ENCODE results near the gene CCDC85A. TPM values are rescaled to one million over a fixed set of nuclear protein-coding genes. Genes with fewer than 3 reads are reported as not detected.

Gene CCDC85A
- total and polyA plus RNA-seq, 11 donors: 1.6 to 14.2 (median 4.0) TPM

- no peak for DNase-seq
- Histone ChIP-seq H3K4me3 (no peak overlapping the region), H3K36me3 (no peaks in the 10 kb centered on the region), H3K27me3 (peaks cover 0 to 18% (median 0%) of the 10 kb centered on the region in 9 donors), H3K9me3 (no peaks in the 10 kb centered on the region), H3K4me1 (peaks cover 0 to under 1% (median 0%) of the 10 kb centered on the region in 12 donors), H3K27ac (no peak overlapping the region)
- intact Hi-C loops (cut with DNase I): no loop called here
- ATAC-seq: no peak
- whole genome bisulfite sequencing, 4 donors: 70 to 75% (median 70%) methylated on average over 4 of the region's 4 CpGs
- TF ChIP-seq, protein P1, sequence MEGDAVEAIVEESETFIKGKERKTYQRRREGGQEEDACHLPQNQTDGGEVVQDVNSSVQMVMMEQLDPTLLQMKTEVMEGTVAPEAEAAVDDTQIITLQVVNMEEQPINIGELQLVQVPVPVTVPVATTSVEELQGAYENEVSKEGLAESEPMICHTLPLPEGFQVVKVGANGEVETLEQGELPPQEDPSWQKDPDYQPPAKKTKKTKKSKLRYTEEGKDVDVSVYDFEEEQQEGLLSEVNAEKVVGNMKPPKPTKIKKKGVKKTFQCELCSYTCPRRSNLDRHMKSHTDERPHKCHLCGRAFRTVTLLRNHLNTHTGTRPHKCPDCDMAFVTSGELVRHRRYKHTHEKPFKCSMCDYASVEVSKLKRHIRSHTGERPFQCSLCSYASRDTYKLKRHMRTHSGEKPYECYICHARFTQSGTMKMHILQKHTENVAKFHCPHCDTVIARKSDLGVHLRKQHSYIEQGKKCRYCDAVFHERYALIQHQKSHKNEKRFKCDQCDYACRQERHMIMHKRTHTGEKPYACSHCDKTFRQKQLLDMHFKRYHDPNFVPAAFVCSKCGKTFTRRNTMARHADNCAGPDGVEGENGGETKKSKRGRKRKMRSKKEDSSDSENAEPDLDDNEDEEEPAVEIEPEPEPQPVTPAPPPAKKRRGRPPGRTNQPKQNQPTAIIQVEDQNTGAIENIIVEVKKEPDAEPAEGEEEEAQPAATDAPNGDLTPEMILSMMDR (IDR thresholded peaks at IDR 0.05): no peak
- no peak for TF ChIP-seq POLR2A (IDR thresholded peaks at IDR 0.05)
These were observed 6.2 kb upstream of the CCDC85A start for GRCh38 chr2:56177420-56178220.

- H3K27me3 ChIP-seq: peaks cover 0 to 22% (median 3%) of the 10 kb centered on the region in 9 donors
- intact Hi-C loops (cut with DNase I): loop anchor here (5.0 to 10.0 kb wide), 9 partner anchors 135 to 1337 kb away; no protein-coding TSS in a partner anchor
- no peak overlapping the region for H3K27ac ChIP-seq
- H3K4me3 ChIP-seq: no peak overlapping the region
- no peak for TF ChIP-seq POLR2A (IDR thresholded peaks at IDR 0.05)
- TF ChIP-seq, protein P1 (IDR thresholded peaks at IDR 0.05): no peak
- no peaks in the 10 kb centered on the region for H3K9me3 ChIP-seq
- ATAC-seq (no peak), DNase-seq (no peak)
- 83 to 91% (median 88%) methylated on average over 5 of the region's 5 CpGs for WGBS, 4 donors
- H3K4me1 ChIP-seq: peaks cover 0 to 17% (median under 1%) of the 10 kb centered on the region in 12 donors
- no peaks in the 10 kb centered on the region for H3K36me3 ChIP-seq
These were observed 3.9 kb upstream of the CCDC85A start for GRCh38 chr2:56179931-56180330.

DNA sequence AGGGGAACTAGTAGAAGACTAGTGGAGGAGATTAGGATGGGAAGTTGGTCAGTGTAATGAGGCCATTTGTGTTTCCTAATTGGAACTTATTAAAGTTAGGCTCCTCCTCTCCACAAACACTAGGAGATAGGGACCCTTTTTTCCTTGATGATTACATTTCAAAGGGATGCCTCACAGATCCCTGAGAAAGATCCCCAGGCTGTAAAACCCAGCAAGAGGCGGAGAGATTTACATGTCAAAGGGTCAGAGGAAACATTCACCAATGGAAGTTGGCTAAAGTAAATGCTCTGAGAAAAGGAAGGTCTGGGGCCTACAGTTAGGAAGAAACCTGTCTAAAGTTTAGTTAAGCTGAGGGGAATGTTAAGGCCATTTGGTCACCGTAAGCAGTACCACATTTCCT is 1.4 kb upstream of the CCDC85A start:
- no peak for TF ChIP-seq POLR2A (IDR thresholded peaks at IDR 0.05)
- TF ChIP-seq, protein P1 (IDR thresholded peaks at IDR 0.05): no peak
- Histone ChIP-seq H3K4me1 (peaks cover 0 to 42% (median 6%) of the 10 kb centered on the region in 12 donors), H3K4me3 (no peak overlapping the region), H3K27me3 (peaks cover 0 to 33% (median 3%) of the 10 kb centered on the region in 9 donors), H3K36me3 (no peaks in the 10 kb centered on the region), H3K9me3 (no peaks in the 10 kb centered on the region), H3K27ac (no peak overlapping the region)
- WGBS, 4 donors: 95 to 98% (median 96%) methylated on average over 2 of the region's 2 CpGs
- no peak for ATAC-seq
- intact Hi-C loops (cut with DNase I): loop anchor here (1.0 to 10.0 kb wide), 12 partner anchors 132 to 1335 kb away; no protein-coding TSS in a partner anchor
- DNase-seq: no peak

- DNase-seq: peak; percentile 8 to 60 (median 33)
- peak overlapping the region; percentile 69 to 94 (median 85) for H3K27ac ChIP-seq
- TF ChIP-seq, protein P1 (IDR thresholded peaks at IDR 0.05): no peak
- H3K36me3 ChIP-seq: no peaks in the 10 kb centered on the region
- H3K4me3 ChIP-seq: peak overlapping the region; percentile 61 to 86 (median 74)
- 0 to 1% (median 0%) methylated on average over 16 to 64 of the region's 64 CpGs for WGBS, 4 donors
- no peaks in the 10 kb centered on the region for H3K9me3 ChIP-seq
- ATAC-seq: peak in 2 of 4 donors; percentile 2 to 24
- peaks cover 0 to 50% (median 7%) of the 10 kb centered on the region in 12 donors for H3K4me1 ChIP-seq
- intact Hi-C loops (cut with DNase I): loop anchor here (2.0 to 10.0 kb wide), 10 partner anchors 130 to 1333 kb away; no protein-coding TSS in a partner anchor
- H3K27me3 ChIP-seq: peaks cover 0 to 33% (median 3%) of the 10 kb centered on the region in 9 donors
These were observed 766 bp downstream of the CCDC85A start for GRCh38 chr2:56184500-56185011.
